ENCODE measurements around the gene WDR59. TPM values are rescaled to one million over a fixed set of nuclear protein-coding genes. Genes with fewer than 3 reads are reported as not detected.
"Not testable (repeated sequence)": the region's sequence is repeated elsewhere in the genome, so short reads cannot be mapped to it uniquely, and the experiment has no call there.

The WDR59 gene
- total RNA-seq, 8 experiments from 2014 or later: 13.2 to 66.4 (median 22.4) TPM

DNA sequence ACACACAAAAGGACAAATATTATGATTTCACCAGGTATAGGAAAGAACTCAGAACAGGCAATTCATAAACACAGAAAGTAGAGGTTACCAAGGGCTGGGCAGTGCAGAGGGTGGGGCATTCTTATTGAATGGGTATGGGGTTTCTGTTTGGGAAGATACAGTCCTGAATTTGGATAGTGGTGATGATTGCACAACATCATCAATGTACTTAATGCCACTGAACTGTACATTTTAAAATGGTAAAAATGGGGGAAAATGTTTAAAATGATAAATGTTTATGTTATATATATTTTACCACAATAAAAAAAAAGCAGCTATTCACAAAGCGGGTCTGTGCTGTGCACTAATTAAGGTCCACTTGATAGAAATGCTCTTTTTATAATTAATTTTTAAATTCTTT lies 137.7 kb downstream of the WDR59 start:
- ATAC-seq (replicated peaks in 6 of 8): no peak
- in situ Hi-C loops (cut with MboI; ENCODE audit: low pct_unique_long_range_greater_than_20kb in 2 of 9, low sequenced_read_pairs in 9 of 9, unreplicated experiment in 9 of 9): no loop called here
- no peaks in the 10 kb centered on the region for H3K4me1 ChIP-seq (replicated peaks in 1 of 2)
- H3K27ac ChIP-seq: no peak overlapping the region
- 77 to 100% (median 93%) methylated on average over 1 of the region's 1 CpG; no CpG with 5 or more reads in 1 of the 10 experiments for WGBS, 10 experiments
- H3K4me3 ChIP-seq: no peak overlapping the region

DNA sequence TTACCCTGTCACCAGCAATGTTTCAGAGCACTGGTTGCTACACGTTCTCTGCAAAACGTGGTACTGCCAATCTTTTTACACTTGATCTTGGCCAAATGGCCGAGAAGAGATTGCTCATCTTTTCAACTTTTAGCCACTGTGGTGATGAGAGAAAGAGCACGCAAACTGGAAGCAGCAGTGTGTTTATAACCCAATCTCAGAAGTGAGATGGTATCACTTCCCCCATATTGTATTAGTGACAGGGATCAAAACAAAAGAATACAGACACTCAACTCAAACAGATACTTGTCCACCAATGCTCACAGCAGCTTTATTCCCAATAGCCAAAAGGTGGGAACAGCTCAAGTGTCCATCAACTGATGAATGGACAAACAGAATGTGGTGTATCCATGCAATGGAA lies 138.2 kb downstream of the WDR59 start:
- Histone ChIP-seq H3K4me1 (replicated peaks in 1 of 2) (no peaks in the 10 kb centered on the region), H3K27ac (no peak overlapping the region), H3K4me3 (no peak overlapping the region)
- 29 to 100% (median 63%) methylated on average over 1 to 4 of the region's 4 CpGs; no CpG with 5 or more reads in 1 of the 10 experiments for WGBS, 10 experiments
- in situ Hi-C loops (cut with MboI; ENCODE audit: low pct_unique_long_range_greater_than_20kb in 2 of 9, low sequenced_read_pairs in 9 of 9, unreplicated experiment in 9 of 9): no loop called here
- ATAC-seq (replicated peaks in 6 of 8): no peak

DNA sequence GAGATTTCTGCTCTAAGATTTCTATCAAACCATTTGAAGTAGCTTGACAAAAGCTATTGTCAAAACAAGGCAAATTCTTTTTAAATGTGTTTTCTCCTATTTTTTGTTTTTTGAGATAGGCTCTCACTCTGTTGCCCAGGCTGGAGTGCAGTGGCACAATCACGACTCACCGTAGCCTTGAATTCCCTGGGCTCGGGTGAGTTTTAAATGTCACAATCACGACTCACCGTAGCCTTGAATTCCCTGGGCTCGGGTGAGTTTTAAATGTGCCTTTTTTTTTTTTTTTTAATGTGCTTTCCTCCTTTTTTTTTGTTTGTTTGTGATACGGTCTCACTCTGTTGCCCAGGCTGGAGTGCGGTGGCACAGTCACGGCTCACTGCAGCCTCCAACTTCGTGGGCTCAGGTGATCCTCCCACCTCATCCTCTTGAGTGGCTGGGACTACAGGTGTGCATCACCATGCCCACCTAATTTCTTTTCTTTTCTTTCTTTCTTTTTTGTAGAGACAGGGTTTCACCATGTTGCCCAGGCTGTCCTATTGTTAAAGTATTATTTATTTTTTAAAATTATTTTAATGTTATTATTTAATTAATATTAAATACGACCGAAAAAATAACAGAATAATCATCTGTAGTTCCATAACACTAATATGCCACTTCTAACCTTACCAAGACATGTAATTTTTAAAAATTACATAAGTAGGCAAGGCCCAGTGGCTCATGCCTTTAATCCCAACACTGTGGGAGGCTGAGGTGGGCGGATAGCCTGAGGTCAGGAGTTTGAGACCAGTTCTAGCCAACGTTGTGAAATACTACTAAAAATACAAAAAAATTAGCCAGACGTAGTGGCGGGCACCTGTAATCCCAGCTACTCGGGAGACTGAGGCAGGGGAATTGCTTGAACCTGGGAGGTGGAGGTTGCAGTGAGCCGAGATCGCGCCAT lies 140.6 kb downstream of the WDR59 start:
- no peak for ATAC-seq (replicated peaks in 6 of 8)
- in situ Hi-C loops (cut with MboI; ENCODE audit: low pct_unique_long_range_greater_than_20kb in 2 of 9, low sequenced_read_pairs in 9 of 9, unreplicated experiment in 9 of 9): no loop called here
- no peaks in the 10 kb centered on the region for H3K4me1 ChIP-seq (replicated peaks in 1 of 2)
- H3K4me3 ChIP-seq: no peak overlapping the region
- no peak overlapping the region for H3K27ac ChIP-seq
- WGBS, 10 experiments: 39 to 95% (median 69%) methylated on average over 3 to 17 of the region's 20 CpGs

DNA sequence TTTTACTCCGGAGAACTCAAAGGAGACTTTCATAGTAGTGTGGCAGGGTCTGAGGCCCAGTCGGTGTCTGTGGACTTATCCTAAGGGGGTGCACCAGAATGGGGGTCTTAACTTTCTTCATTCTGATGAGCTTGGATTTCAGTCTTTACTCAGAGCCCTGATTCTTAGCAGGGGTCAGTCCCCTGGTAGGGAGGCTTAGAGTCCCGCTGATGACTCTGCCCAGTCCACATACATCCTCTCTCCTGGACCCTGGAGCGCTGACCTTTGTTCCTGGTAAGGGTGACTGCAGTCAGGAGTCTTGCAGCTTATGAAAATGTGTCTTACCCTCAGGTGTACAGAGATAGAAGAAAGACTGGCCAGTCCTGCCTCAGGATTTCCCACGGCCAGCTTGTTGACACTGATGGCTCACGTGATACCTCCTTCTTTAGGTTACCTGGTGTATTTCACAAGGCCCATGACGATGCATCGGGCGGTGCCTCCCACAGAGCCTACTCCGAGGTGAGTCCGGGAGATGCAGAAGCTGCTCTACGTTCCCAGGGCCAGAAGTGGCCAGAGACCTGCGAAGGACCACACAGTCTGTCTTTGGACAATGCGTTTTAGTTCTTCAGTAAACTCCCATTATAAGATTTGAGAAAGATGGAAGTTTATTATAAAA lies 141.4 kb downstream of the WDR59 start:
- 20 to 100% (median 91%) methylated on average over 1 to 8 of the region's 14 CpGs; no CpG with 5 or more reads in 2 of the 10 experiments for WGBS, 10 experiments
- H3K27ac ChIP-seq; H3K4me1 ChIP-seq (replicated peaks in 1 of 2); ATAC-seq (replicated peaks in 6 of 8); H3K4me3 ChIP-seq; in situ Hi-C loops (cut with MboI; ENCODE audit: low pct_unique_long_range_greater_than_20kb in 2 of 9, low sequenced_read_pairs in 9 of 9, unreplicated experiment in 9 of 9): not testable (repeated sequence)

DNA sequence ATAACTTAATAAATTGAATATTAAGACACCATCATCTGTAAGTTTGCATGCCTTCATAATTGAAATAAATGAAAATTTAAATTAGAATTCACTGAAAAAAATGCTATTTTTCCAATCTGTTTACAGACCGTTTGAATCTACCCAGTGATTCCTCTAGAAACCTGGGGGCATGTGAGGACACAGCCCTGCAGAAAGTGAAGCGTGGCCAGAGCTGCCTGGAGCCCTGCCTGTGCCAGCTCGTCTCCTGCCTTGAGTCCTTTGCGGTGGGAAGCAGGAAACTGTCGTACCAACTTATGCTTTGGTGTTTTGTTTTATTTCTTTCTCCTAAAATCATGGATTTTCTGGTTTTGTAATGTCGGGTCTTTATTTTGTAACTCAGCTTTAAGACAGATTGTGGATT lies 142.5 kb downstream of the WDR59 start:
- Histone ChIP-seq H3K4me1 (replicated peaks in 1 of 2) (no peaks in the 10 kb centered on the region), H3K27ac (no peak overlapping the region), H3K4me3 (no peak overlapping the region)
- in situ Hi-C loops (cut with MboI; ENCODE audit: low pct_unique_long_range_greater_than_20kb in 2 of 9, low sequenced_read_pairs in 9 of 9, unreplicated experiment in 9 of 9): no loop called here
- no peak for ATAC-seq (replicated peaks in 6 of 8)
- WGBS, 10 experiments: 13 to 84% (median 79%) methylated on average over 2 to 6 of the region's 6 CpGs; no CpG with 5 or more reads in 1 of the 10 experiments

DNA sequence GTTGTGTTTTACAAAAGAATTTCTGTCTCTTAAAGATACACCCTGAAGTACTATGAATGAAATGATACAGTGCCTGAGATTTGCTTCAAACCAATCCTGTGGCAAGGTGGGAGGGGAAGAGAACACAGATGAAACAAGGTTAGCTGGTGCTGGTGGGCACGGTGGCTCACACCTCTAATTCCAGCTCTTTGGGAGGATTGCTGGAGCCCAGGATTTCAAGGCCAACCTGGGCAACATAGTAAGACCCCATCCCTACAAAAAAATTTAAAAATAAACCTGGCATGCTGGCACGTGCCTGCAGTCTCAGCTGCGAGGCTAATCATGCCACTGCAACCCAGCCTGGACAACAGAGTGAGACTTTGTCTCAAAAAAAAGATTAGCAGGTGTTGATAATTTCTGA lies 143.0 kb downstream of the WDR59 start:
- H3K4me3 ChIP-seq: no peak overlapping the region
- no peaks in the 10 kb centered on the region for H3K4me1 ChIP-seq (replicated peaks in 1 of 2)
- 40 to 87% (median 68%) methylated on average over 1 to 3 of the region's 3 CpGs; no CpG with 5 or more reads in 4 of the 10 experiments for WGBS, 10 experiments
- in situ Hi-C loops (cut with MboI; ENCODE audit: low pct_unique_long_range_greater_than_20kb in 2 of 9, low sequenced_read_pairs in 9 of 9, unreplicated experiment in 9 of 9): no loop called here
- H3K27ac ChIP-seq: no peak overlapping the region
- ATAC-seq (replicated peaks in 6 of 8): no peak

DNA sequence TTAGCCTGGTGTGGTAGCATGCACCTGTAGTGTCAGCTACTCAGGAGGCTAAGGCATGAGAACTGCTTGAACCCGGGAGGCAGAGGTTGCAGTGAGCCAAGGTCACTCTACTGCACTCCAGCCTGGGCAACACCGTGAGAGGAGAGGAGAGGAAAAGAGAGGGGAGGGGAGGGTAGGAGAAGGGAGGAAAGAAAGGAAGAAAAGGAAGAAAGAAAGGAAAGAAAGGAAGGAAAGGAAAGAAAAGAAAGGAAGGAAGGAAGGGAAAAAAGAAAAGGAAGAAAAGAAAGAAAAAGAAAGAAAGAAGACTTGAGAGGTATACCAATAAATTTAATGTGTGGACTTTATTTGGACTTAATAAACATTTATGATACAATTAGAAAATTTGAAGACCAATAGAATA lies 143.5 kb downstream of the WDR59 start:
- WGBS, 10 experiments: 0 to 80% (median 73%) methylated on average over 1 to 2 of the region's 2 CpGs; no CpG with 5 or more reads in 1 of the 10 experiments
- Histone ChIP-seq H3K4me3 (no peak overlapping the region), H3K4me1 (replicated peaks in 1 of 2) (no peaks in the 10 kb centered on the region), H3K27ac (no peak overlapping the region)
- in situ Hi-C loops (cut with MboI; ENCODE audit: low pct_unique_long_range_greater_than_20kb in 2 of 9, low sequenced_read_pairs in 9 of 9, unreplicated experiment in 9 of 9): no loop called here
- no peak for ATAC-seq (replicated peaks in 6 of 8)

DNA sequence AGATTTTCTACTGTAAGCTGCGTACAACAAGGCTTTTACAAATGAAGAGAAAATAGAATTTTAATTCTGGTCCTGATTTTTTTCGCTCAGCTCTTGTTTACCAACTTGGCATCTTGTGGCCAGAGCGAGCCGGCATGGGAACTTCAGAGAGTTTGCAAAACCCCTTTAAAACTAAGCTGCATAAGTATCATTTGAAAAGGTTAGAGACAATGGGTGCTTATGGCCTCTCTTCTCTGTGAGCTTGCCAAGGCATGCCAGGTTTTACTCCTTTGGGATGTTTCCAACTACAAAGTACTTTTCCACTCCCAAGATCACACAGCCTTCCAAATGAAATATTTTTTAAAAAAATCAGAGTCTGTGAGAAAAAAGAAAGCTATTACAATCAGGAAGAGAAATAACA lies 147.9 kb downstream of the WDR59 start:
- no peak for ATAC-seq (replicated peaks in 6 of 8)
- 40 to 100% (median 83%) methylated on average over 1 to 4 of the region's 4 CpGs; no CpG with 5 or more reads in 1 of the 10 experiments for WGBS, 10 experiments
- in situ Hi-C loops (cut with MboI; ENCODE audit: low pct_unique_long_range_greater_than_20kb in 2 of 9, low sequenced_read_pairs in 9 of 9, unreplicated experiment in 9 of 9): no loop called here
- Histone ChIP-seq H3K4me1 (replicated peaks in 1 of 2) (no peaks in the 10 kb centered on the region), H3K27ac (no peak overlapping the region), H3K4me3 (no peak overlapping the region)

DNA sequence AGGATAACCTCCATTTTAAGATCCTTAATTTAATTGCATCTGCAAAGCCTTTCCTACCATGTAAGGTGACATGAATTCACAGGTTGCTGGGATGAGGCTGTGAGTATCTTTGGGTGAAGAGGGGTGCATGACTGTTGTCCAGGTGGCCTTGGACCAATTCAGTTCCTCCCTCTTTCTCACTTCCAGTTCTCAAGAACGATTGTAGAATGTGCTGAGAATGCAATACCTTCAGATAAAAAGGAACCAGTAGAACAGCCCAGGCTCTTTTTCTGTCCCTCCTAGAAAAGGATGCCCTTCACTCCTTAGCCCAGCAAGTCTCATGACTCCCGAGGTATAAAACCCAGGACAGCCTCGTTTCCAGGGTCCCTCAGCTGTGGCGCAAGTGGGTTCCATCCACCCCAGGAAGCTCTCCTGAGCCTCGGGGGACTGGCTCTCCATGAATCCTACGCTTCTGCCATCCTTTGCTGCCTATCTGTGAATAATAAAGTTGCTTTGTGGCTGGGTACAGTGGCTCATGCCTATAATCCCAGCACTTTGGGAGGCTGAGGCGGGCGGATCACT lies 148.7 kb downstream of the WDR59 start:
- no peak overlapping the region for H3K27ac ChIP-seq
- no peak overlapping the region for H3K4me3 ChIP-seq
- in situ Hi-C loops (cut with MboI; ENCODE audit: low pct_unique_long_range_greater_than_20kb in 2 of 9, low sequenced_read_pairs in 9 of 9, unreplicated experiment in 9 of 9): no loop called here
- WGBS, 10 experiments: 8 to 85% (median 70%) methylated on average over 1 to 6 of the region's 8 CpGs; no CpG with 5 or more reads in 5 of the 10 experiments
- H3K4me1 ChIP-seq (replicated peaks in 1 of 2): no peaks in the 10 kb centered on the region
- no peak for ATAC-seq (replicated peaks in 6 of 8)

DNA sequence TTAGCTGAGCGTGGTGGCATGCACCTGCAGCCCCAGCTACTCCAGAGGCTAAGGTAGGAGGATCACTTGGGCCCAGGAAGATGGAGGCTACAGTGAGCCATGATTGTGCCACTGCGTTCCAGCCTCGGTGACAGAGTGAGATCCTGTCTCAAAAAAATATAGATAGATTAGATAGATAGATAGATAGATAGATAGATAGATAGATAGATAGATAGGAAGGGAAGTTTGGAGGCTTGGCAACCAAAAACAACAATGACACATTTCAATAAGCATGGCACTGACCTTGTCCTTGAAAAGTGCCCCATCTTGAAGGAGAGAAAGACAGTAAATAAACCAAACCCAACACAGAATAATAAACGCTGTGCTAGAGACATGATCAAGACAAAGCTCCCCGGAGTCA lies 152.7 kb downstream of the WDR59 start:
- H3K4me3 ChIP-seq: no peak overlapping the region
- WGBS, 10 experiments: 18 to 90% (median 70%) methylated on average over 1 to 5 of the region's 5 CpGs
- H3K4me1 ChIP-seq (replicated peaks in 1 of 2): no peaks in the 10 kb centered on the region
- peak in 1 of 8 experiments; percentile 37 for ATAC-seq (replicated peaks in 6 of 8)
- H3K27ac ChIP-seq: no peak overlapping the region
- in situ Hi-C loops (cut with MboI; ENCODE audit: low pct_unique_long_range_greater_than_20kb in 2 of 9, low sequenced_read_pairs in 9 of 9, unreplicated experiment in 9 of 9): no loop called here

DNA sequence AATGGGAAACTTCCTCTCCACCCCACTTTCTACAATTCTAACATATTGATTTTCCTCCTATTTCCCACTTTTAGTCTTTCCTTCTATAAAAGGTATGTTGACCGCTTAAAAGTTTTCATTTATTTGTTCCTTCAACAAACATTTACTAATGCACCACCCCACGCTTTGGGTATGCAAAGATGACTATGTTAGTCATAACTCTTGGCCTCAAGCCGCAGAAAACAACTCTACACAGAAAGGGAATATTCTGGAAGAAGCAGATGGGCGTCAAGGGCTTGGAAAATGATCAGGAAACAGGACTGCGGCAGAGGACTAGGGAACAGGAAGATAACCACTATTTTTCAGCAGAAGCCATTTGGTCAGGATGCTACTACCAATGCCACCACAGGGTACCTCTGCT lies 153.5 kb downstream of the WDR59 start:
- peak in 2 of 8 experiments; percentile 52 to 86 for ATAC-seq (replicated peaks in 6 of 8)
- Histone ChIP-seq H3K4me1 (replicated peaks in 1 of 2) (no peaks in the 10 kb centered on the region), H3K27ac (no peak overlapping the region), H3K4me3 (no peak overlapping the region)
- in situ Hi-C loops (cut with MboI; ENCODE audit: low pct_unique_long_range_greater_than_20kb in 2 of 9, low sequenced_read_pairs in 9 of 9, unreplicated experiment in 9 of 9): no loop called here
- 30 to 100% (median 78%) methylated on average over 1 to 5 of the region's 5 CpGs for WGBS, 10 experiments

DNA sequence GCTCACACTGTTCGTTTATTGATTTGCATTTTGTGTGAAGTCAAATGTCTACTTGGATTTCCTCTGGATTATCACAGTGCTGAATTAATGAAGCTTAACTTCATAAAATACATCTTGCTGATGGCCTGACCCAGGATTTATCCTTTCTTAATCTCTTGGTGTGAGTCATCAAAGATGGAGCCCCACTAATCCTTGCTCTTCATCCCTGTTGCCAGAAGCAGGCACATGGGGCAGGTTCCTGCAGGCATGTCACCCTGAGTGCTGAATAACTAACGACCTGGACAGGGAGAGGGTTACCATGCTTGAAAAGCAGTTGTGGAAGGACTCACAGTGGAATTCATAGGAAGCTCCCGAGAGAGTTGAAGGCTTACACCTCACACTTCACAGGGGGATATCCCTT lies 154.3 kb downstream of the WDR59 start:
- no peak overlapping the region for H3K27ac ChIP-seq
- ATAC-seq (replicated peaks in 6 of 8): peak in 5 of 8 experiments; percentile 43 to 81 (median 69)
- WGBS, 10 experiments: 6 to 82% (median 71%) methylated on average over 1 to 3 of the region's 3 CpGs; no CpG with 5 or more reads in 3 of the 10 experiments
- H3K4me1 ChIP-seq (replicated peaks in 1 of 2): no peaks in the 10 kb centered on the region
- H3K4me3 ChIP-seq: no peak overlapping the region
- in situ Hi-C loops (cut with MboI; ENCODE audit: low pct_unique_long_range_greater_than_20kb in 2 of 9, low sequenced_read_pairs in 9 of 9, unreplicated experiment in 9 of 9): no loop called here

DNA sequence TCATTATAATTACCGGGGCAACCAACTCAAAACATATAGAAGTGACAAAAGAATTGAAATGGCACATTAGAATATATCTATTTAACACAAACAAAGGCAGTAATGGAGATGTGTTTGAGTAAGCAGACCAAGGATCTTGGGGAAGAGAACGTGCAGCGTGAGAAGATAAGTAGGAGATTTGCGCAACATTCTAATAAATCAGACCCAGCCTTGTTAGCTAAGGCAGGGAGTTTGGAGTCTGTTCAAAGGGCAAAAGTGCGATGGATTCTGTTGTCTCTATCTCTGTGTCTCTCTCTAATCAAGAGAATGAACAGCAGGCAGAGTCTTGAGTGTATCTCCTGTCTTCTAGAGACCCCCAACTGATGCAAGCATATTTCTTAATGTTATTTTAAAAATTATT lies 155.3 kb downstream of the WDR59 start:
- ATAC-seq (replicated peaks in 6 of 8): no peak
- in situ Hi-C loops (cut with MboI; ENCODE audit: low pct_unique_long_range_greater_than_20kb in 2 of 9, low sequenced_read_pairs in 9 of 9, unreplicated experiment in 9 of 9): no loop called here
- WGBS, 10 experiments: 52 to 100% (median 81%) methylated on average over 1 to 5 of the region's 5 CpGs
- no peak overlapping the region for H3K4me3 ChIP-seq
- no peaks in the 10 kb centered on the region for H3K4me1 ChIP-seq (replicated peaks in 1 of 2)
- H3K27ac ChIP-seq: no peak overlapping the region

All from motor neuron (in vitro differentiated cells).